GM21529 (cell line): ENCODE data around the gene SLMAP.
"Not testable (repeated sequence)": the region's sequence is repeated elsewhere in the genome, so short reads cannot be mapped to it uniquely, and the experiment has no call there.

Experiments
- ATAC-seq: cut with Tn5 transposase; IDR thresholded peaks from one replicate; pipeline ENCODE4 v1.9.1; 2021; ENCODE audit not compliant: unreplicated experiment

SLMAP gene

DNA sequence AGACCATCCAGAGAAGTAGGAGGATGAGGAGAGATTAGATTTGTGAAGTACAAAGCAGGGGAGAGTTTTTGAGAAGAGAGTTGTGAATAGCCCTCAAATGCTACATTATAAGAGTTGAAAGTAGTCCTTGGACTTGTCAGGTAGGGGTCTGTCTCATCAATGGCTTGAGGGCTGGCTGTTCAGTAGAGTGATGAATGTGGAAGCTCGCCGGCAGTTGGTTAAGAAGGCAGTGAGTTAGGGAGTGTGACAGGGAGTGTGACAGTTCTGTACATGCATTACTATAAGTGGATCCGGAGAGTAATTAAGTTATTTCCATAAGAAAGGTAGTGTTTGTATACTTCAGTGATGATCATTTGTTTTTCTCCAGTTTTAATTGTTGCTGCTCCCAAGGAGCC lies 32.5 kb downstream of the SLMAP start:
- no peak for ATAC-seq

- no peak for ATAC-seq
Observed at GRCh38 chr3:57791245-57791644, 35.1 kb downstream of the SLMAP start.

DNA sequence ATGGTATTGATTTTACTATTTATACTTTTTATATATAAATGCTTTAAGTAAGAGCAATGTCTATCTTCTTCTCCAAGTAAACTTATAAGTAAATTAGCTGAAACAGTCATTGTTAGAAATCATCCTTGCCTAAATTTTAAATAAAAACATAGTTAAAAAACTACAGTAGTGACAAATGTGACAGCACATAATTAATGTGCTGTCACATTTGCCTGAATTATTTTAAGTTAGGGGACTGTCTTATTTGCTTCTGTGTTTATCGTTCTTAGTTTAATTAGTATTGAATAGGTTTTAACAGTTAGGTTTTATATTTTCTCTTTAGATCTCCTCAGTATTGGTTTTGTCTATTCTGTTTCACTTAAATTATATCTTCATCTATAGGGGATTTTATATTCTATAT lies 36.1 kb downstream of the SLMAP start:
- ATAC-seq = no peak

- no peak for ATAC-seq
Observed at GRCh38 chr3:57793737-57794187, 37.7 kb downstream of the SLMAP start.

DNA sequence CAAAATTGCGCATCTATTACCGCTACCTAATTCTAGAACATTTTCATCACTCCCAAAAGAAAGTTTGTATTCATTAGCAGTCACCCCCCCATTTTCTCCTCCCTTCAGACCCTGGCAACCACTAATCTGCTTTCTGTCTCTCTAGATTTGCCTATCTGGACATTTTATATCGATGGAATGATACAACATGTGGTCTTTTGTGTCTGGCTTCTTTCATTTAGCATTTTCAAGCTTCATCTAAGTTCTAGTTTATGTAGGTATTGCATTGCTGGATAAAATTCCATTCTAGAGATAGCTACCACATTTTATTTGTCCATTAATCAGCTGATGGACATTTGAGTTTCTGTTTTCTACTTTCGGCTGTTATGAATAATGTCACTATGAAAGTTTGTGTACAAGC lies 38.4 kb downstream of the SLMAP start:
- ATAC-seq = no peak

- ATAC-seq = no peak
Observed at GRCh38 chr3:57794951-57795350, 38.8 kb downstream of the SLMAP start.

GRCh38 chr3:57796261-57796660 lies 40.2 kb downstream of the SLMAP start:
- no peak for ATAC-seq

DNA sequence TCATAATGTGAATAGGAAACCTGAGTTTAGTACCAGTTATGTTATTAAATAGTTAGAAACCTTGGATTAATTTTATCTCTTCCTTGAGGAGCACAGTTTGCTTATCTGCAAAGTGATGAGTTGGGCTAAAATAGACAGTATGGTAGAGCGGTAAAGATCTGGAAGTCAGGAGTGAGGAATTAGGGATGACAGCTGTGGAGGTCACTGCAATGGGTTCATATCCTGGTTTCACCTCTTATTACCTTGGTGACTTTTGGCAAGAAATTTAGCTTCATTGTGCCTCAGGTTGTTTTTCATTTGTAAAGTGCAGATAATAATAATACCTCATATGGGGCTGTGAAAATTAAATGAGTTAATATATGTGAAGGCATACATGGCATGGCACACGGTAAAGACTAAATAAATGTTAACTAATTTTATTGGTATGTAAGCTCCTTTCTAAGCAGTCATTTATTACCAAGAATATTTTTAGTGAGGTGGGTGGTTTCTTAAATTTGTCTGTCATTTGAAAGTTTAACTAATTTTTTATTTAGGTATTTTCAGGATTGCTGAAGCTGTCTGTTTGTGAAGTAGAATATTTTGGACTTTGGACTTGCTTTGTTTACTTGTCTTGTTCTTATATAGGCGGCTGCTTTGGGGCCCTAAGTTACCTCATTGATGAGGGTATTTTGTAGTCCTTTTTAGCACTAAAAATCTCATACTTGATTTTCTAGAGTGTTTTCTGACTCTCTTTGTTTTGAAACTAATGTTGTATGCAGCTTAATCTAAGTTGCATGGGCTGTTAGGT lies 41.8 kb downstream of the SLMAP start:
- ATAC-seq = no peak

DNA sequence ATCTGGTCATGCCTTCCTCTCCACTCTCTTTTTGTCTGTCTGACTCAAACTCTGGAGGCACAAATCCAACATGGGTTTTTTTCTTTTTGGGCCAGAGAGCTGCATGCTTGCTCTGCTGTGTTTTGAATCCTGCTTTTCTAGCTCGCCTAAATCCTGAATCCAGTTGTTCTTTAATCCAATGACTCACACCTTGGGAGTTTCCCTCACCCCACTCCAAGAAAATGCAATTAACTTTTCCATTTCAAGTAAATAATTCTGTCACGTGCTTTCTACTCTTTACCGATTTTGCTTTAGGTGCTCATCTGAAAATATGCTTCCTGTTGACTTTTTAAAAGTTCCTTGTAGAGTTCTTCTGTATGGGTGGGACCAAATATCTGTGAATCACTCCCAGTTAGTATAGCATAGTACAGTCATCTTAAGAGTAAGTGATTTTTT lies 47.6 kb downstream of the SLMAP start:
- no peak for ATAC-seq

DNA sequence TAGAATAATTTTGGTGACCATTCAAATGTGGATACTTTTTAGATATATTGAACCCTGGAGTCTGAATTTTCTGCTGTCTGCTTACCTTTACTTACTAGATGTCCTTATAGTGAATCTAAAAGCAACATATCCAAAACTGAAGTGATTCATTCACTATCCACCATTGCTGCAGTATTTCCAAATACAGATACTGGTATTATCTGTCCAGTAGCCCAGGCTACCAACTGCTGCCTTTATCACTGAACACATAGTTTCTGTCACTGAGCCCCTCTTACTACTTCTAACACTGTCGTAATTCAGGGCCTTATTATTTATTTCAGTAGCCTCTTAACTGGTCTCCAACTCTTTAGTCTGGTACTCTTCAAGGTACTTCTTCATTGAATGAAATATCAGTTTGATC lies 49.2 kb downstream of the SLMAP start:
- no peak for ATAC-seq

DNA sequence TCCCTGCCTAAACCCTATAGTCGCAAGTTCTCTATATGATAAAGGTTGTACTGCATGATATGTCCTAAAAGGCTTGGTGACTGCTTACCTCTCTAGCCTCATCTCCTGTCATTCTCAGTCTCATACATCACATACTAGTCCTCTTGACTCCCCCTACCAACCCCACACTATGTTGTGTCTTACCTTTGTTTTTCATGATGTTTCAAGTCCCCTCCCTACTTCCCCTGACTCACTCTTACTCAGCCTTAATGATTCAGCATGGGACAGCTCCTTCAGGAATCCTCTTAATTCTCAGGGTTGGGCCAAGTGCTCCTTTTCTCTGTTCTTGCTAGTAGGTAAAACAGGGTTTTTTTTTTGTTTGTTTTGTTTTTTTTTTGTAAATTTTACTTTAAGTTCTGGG lies 49.6 kb downstream of the SLMAP start:
- no peak for ATAC-seq

- not testable (repeated sequence) for ATAC-seq
Observed at GRCh38 chr3:57806195-57806594, 50.1 kb downstream of the SLMAP start.

DNA sequence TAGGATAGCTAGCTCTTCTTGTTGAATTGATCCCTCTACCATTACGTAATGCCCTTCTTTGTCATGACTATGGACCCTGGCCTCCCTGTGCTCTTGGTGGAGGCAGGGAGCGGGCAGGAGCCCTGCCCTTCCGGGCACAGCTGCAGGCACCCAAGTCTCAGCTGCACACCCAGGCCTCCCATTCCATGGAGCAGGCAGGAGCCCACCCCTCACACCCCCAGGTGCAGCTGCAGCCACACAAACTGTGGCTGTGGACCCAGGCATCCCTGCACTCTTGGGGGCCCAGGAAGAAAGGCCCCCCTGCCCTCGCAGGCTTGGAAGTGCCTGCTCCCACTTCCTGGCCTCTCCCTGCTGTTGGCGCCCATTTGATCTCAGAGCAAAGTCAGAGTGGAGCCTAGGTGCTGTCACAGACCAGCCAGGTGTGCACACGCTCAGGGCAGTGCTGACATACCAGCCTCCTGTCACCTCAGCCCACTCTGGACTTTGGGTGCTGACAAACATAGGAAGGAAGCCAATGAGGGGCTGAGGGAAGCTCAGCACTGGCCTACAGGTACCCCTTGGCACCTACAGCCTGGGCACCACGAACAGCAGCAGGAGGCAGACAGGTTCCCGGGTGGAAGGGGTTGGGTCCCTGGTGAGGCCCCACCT lies 53.0 kb downstream of the SLMAP start:
- no peak for ATAC-seq

- ATAC-seq = no peak
Observed at GRCh38 chr3:57809609-57809968, 53.5 kb downstream of the SLMAP start.

DNA sequence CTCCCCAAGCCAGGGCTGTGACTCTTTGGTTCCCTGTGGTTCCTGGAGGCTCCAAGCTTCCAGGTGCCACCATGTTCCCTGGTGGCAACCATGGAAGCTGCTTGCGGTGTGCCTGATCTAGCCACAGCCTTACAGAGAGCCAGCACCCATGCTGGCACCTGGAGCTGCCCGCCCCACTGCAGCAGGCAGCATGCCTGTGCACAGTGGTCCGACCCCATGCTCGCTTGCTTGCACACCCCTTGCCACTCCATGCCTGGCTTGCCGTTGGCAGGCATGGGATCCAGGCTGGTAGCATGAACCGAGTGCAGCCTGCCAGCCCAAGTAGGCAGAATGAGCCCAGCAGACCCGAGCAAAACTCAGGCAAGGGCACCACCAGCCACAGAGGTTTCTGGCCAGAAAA lies 53.9 kb downstream of the SLMAP start:
- ATAC-seq = no peak

- no peak for ATAC-seq
Observed at GRCh38 chr3:57810471-57811137, 54.5 kb downstream of the SLMAP start.

GRCh38 chr3:57815036-57815435 lies 58.9 kb downstream of the SLMAP start:
- no peak for ATAC-seq

DNA sequence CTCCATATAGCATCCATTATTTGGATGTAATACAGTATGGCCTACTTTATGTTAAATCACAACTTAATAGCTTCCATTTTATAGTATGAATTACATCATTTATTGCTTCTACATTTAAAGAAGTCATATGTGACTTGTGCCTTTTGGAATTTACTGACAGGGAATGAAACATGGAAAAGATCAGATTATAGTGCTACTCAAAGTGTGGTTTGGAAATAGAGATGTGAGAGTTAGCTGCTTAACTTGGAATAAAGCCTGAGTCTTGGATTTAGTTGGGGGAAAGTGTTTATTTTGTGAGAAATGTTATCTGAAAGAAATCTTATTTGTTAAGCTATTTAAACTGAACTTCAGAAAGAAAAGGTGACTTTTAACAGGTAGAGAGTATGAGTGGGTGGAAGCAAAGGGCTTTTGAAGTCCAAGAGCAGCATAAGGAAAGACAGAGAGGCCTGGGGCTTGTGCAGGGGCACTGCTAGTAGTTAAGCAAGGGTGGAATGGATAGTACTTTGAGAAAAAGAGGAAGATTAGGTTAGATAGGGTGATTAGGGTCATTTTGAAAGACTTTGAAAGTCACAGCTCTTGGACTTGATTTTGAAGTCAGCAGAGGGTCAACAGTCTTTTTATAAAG lies 60.5 kb downstream of the SLMAP start:
- ATAC-seq = no peak

- ATAC-seq = no peak
Observed at GRCh38 chr3:57818772-57819171, 62.7 kb downstream of the SLMAP start.

GRCh38 chr3:57820479-57820878 lies 64.4 kb downstream of the SLMAP start:
- ATAC-seq = no peak

DNA sequence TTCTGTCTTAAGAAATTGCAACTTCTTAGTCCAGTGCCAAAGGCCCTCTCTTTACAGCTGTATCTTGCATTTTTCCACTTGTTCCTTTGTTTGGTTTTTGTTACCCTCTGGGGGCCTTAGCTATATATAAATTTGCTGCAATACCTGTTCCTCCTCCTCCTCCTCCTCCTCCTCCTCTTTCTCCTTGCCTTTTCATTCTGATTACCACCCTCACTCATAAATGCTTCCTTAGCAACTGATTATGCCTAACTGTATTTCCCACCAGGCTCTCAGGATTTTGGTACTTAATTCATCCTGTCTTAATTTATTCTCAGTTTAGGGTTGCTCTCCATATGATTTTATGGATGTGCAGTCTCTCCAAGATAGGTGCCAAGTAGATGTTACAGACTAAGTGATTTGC lies 65.7 kb downstream of the SLMAP start:
- no peak for ATAC-seq

DNA sequence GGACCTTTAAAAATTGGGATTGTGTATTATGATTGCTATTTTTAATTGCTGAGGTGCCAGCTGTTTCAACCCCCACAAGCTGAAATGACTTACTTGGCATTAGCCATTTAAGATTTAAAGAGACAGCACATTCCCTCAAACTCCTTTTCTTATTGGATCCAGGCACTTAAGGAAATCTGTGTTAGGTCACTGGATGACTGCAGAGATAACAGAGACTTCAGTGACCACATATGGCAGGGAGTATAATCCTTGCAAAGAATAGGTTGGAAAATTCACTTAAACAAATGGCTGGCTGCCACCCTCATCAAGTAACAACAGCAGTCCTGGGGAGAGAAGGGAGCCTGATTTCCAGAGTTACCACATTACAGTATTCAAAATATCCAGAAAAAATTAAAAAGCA lies 66.6 kb downstream of the SLMAP start:
- no peak for ATAC-seq
